ENCODE data around the gene ZCCHC24. TPM values are rescaled to one million over a fixed set of nuclear protein-coding genes. Genes with fewer than 3 reads are reported as not detected.

Gene ZCCHC24
- total RNA-seq, 1 experiment from 2014 or later, result 3.8 TPM

DNA sequence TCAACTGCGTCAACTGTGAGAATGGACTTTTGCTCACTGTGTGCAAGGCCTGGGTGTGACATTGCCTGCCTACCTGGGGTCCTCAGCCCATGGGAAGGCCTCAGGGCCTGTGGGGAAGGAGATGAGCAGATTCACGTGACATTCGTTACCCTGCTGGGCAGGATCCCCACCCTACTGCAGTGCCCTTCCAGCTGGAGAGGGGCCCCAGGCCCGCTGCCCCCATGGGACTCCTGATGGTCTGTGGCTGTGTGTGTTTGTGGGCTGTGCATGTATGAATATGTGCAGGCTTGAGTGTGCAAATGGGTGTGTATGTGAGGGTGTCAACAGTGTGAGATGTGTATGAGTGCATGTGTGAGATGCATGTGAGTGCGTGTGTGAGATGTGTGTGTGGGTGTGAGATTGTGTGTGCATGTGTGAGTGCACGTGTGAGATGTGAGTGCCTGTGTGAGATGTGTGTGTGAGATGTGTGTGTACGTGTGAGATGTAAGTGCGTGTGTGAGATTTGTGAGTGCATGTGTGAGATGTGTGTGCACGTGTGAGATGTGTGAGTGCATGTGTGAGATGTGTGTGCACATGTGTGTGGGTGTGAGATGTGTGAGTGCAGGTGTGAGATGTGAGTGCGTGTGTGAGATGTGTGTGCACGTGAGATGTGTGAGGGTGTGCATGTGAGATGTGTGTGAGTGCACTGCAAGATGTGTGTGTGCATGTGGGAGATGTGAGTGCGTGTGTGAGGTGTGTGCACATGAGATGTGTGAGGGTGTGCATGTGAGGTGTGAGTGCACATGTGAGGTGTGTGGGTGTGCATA is 68.5 kb downstream of the ZCCHC24 start:
- no peak for DNase-seq
- Histone ChIP-seq H3T11ph (ENCODE audit: low read length) (no peak overlapping the region), H2BK12ac (ENCODE audit: insufficient read length, low read depth, low read length) (no peak overlapping the region), H4K91ac (ENCODE audit: insufficient read length, low read depth, low read length) (no peak overlapping the region), H3K23me2 (ENCODE audit: insufficient read length, low read depth, low read length, poor library complexity, severe bottlenecking) (no peaks in the 10 kb centered on the region), H3K56ac (ENCODE audit: insufficient read length, low read depth, low read length) (no peak overlapping the region), H3K27ac (ENCODE audit: insufficient read length, low read depth, low read length) (no peak overlapping the region), H4K20me1 (ENCODE audit: control insufficient read depth, insufficient read depth, insufficient read length) (no peaks in the 10 kb centered on the region), H2AK5ac (ENCODE audit: insufficient read length, low read length) (no peak overlapping the region), H3K4me1 (ENCODE audit: insufficient read depth, low read length) (no peaks in the 10 kb centered on the region), H2BK20ac (ENCODE audit: low read depth, low read length, poor library complexity, severe bottlenecking) (no peak overlapping the region), H3K79me2 (ENCODE audit: insufficient read depth, low read length) (no peaks in the 10 kb centered on the region), H3K4me2 (ENCODE audit: insufficient read depth, insufficient read length, low read length) (no peak overlapping the region), H3K18ac (ENCODE audit: insufficient read length, low read depth, low read length) (no peak overlapping the region), H3K27me3 (ENCODE audit: insufficient read depth, low read length) (no peaks in the 10 kb centered on the region), H3K9ac (ENCODE audit: extremely low read depth, insufficient read length, low read length) (no peak overlapping the region), H3K79me1 (ENCODE audit: insufficient read depth, low read depth, low read length, poor library complexity, severe bottlenecking) (no peaks in the 10 kb centered on the region), H2BK120ac (ENCODE audit: low read depth, low read length, poor library complexity, severe bottlenecking) (no peak overlapping the region), H3K9me3 (ENCODE audit: control insufficient read depth, low read depth, low read length) (no peaks in the 10 kb centered on the region), H2AFZ (ENCODE audit: low read length) (no peak overlapping the region), H2BK15ac (ENCODE audit: low read depth, low read length) (no peak overlapping the region), H4K8ac (replicated peaks; ENCODE audit: insufficient read length, low read depth, low read length) (peak overlapping the region; percentile 28), H2BK5ac (ENCODE audit: insufficient read length, low read length) (no peak overlapping the region), H3K14ac (ENCODE audit: insufficient read depth, low read length) (no peak overlapping the region; the same call in 1 of the 2 replicates), H3K23ac (ENCODE audit: insufficient read length, low read depth, low read length) (no peak overlapping the region), H4K5ac (ENCODE audit: insufficient read length, low read depth, low read length) (peak overlapping the region; percentile 15), H3K4ac (ENCODE audit: low read depth, low read length) (no peak overlapping the region)
- Mint-ChIP-seq H3K27me3 (ENCODE audit: low read depth) (peaks cover 8% of the 10 kb centered on the region; the same call in 1 of the 2 replicates), H3K36me3 (ENCODE audit: insufficient read depth in 1 of 3, low read depth in 3 of 3) (no peaks in the 10 kb centered on the region), H3K27ac (no peak overlapping the region), H3K4me1 (peaks cover 6 to 8% of the 10 kb centered on the region in 2 experiments), H3K4me3 (no peak overlapping the region), H3K9me3 (no peaks in the 10 kb centered on the region)
- 100% methylated on average over 5 of the region's 12 CpGs for WGBS (ENCODE audit: extremely low coverage, insufficient read length, low lambda C conversion rate)
- TF ChIP-seq, protein P1, sequence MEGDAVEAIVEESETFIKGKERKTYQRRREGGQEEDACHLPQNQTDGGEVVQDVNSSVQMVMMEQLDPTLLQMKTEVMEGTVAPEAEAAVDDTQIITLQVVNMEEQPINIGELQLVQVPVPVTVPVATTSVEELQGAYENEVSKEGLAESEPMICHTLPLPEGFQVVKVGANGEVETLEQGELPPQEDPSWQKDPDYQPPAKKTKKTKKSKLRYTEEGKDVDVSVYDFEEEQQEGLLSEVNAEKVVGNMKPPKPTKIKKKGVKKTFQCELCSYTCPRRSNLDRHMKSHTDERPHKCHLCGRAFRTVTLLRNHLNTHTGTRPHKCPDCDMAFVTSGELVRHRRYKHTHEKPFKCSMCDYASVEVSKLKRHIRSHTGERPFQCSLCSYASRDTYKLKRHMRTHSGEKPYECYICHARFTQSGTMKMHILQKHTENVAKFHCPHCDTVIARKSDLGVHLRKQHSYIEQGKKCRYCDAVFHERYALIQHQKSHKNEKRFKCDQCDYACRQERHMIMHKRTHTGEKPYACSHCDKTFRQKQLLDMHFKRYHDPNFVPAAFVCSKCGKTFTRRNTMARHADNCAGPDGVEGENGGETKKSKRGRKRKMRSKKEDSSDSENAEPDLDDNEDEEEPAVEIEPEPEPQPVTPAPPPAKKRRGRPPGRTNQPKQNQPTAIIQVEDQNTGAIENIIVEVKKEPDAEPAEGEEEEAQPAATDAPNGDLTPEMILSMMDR (conservative IDR thresholded peaks at IDR 0.05), result no peak
